Effector CD8-positive, alpha-beta T cell (primary cell): Measurements from ENCODE around the gene TRUB1.
"Not testable (repeated sequence)": the region's sequence is repeated elsewhere in the genome, so short reads cannot be mapped to it uniquely, and the experiment has no call there.

Experiments used
- DNase-seq: peaks from one replicate; lab custom pipeline; 2025; lab: John Stamatoyannopoulos, UW

Gene TRUB1

GRCh38 chr10:114925587-114926586 lies 12.1 kb upstream of the TRUB1 start:
- DNase-seq = no peak

GRCh38 chr10:114928818-114929217 lies 9.2 kb upstream of the TRUB1 start:
- no peak for DNase-seq

DNA sequence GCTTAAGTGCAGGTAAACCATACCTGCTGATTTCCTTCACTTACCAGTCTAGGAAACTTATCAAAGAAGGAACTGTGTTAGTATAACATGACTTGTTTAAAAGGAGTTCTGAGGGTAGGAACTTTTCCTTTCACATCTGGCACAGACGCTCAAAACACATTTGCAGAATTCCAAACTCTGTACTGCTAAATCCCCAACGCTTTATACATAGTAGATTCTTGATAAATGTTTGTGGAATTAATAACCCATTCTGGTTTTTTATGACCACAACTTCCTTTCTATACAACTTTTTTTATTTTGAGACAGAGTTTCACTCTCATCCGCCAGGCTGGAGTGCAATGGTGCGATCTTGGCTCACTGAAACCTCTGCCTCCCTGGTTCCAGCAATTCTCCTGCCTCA lies 7.7 kb upstream of the TRUB1 start:
- DNase-seq = no peak

- DNase-seq = no peak
Observed at GRCh38 chr10:114931072-114931679, 6.8 kb upstream of the TRUB1 start.

GRCh38 chr10:114932225-114932624 lies 5.8 kb upstream of the TRUB1 start:
- no peak for DNase-seq

DNA sequence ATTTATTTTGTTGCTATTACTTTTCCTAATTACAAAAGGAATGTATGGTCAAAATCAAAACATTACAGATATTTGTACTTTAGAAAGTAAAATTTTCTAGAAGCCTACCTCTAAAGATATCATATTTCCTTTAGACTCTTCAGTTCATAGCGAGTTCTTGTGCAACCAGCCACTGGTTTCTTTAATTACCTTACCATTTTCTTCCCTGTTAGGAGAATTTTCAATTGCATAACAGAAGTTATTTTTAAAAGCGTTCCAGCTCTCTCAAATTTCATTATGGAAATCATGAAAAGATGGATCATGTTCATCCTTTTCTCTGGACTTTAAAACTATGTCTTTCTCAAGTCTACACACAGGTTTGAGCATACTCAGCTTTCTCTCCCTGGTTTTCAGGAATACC lies 5.0 kb upstream of the TRUB1 start:
- DNase-seq = no peak

DNA sequence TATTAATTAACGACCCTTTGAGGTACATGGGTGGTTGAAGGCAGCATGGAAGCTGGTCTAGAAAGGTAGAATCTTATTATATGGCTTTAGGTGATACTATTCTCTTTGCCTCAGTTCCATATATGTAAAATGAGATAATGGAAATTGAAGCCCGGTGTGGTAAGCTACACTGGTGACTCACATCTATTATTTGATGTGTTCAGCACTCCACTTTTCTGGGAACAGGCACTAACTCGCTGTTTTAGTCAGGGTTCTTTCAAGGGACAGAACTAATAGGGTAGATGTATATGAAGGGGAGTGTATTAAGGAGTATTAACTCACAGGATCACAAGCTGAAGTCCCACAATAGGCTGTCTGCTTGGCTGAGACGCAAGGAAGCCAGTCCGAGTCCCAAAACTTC lies 4.4 kb upstream of the TRUB1 start:
- no peak for DNase-seq

- not testable (repeated sequence) for DNase-seq
Observed at GRCh38 chr10:114933995-114934394, 4.0 kb upstream of the TRUB1 start.

GRCh38 chr10:114938856-114939193 lies 830 bp downstream of the TRUB1 start:
- DNase-seq = no peak

- DNase-seq = no peak
Observed at GRCh38 chr10:114940735-114941134, 2.7 kb downstream of the TRUB1 start.

- no peak for DNase-seq
Observed at GRCh38 chr10:114943000-114943399, 5.0 kb downstream of the TRUB1 start.

- DNase-seq = no peak
Observed at GRCh38 chr10:114953047-114953446, 15.1 kb downstream of the TRUB1 start.

DNA sequence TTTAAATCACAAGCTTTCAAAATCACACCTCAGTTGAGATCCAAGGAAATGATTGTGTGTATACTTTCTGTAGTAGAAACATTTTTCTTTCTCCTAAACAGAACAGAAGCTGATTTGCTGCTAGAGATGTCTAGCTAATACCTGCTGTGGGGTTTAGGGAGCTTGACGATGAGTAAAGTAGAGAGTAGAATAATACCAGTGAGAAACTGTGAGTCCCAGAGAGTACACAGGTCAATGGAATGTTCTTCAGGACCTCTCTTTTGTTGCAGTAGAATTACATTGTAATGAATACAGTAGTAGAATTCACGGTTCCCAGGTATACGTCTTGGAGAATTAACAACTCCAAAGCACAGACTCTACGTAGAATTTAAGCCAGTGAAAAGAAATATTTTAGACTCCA lies 18.0 kb downstream of the TRUB1 start:
- DNase-seq = no peak

DNA sequence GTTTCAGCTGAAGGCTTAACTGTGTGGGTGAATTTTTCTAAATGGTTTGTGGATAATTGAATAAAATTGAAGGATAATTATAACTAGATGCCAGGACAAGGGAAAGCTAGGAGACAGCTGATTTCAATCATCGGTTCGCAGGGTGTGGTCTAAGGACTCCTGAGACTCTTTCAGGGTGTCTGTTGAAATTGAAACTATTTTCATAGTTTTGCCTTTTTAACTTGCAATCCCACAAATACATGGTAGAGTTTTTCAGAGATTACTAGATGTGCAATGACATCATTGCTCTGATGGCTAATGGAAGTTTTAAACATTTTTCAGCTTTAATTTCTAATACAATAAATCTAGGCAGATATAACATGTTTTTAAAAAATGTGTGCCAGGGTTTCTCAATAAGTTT lies 18.5 kb downstream of the TRUB1 start:
- no peak for DNase-seq

GRCh38 chr10:114957122-114957521 lies 19.1 kb downstream of the TRUB1 start:
- DNase-seq = no peak

GRCh38 chr10:114957673-114958072 lies 19.7 kb downstream of the TRUB1 start:
- DNase-seq = no peak

DNA sequence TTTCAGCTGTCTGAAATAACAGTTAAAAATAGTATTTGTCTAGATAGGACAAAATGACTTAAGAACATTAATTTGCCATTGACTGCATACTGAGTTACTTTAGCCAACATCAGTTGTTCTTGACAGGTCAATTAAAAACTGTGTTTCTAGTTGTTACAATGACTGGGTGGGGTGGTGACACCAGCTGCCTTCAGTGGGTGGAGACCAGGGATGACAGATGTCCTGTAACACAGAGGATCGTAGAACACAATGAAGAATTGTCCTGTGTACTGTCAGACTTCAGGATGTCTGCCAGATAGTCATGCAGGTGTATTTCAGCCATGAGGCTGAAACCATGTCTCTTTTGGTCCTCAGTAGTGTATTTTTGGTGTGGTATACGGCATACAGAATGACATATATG lies 24.4 kb downstream of the TRUB1 start:
- DNase-seq = no peak

- no peak for DNase-seq
Observed at GRCh38 chr10:114963908-114964307, 25.9 kb downstream of the TRUB1 start.

GRCh38 chr10:114967071-114967470 lies 29.1 kb downstream of the TRUB1 start:
- no peak for DNase-seq

- DNase-seq = no peak
Observed at GRCh38 chr10:114970515-114970914, 32.5 kb downstream of the TRUB1 start.

DNA sequence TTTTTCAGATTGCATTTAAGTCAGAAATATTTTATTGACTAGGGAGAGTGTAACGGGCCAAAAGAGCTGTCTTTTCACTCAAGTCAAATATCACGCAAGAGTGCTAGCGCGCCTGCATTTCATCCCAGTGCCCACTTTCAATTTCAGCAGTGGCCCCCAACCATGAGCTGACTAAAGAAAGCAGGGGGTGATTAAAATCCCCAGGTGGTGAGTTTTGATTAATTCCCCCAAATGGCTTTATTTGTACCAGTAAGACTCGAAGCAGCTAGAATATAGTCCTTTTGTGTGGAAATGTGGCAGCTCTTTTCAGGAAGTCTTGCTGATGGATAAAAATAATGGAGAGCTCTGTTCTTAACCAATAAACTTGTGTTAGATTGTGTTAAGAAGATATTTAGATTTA lies 35.3 kb downstream of the TRUB1 start:
- no peak for DNase-seq

- no peak for DNase-seq
Observed at GRCh38 chr10:114973997-114974396, 36.0 kb downstream of the TRUB1 start.

DNA sequence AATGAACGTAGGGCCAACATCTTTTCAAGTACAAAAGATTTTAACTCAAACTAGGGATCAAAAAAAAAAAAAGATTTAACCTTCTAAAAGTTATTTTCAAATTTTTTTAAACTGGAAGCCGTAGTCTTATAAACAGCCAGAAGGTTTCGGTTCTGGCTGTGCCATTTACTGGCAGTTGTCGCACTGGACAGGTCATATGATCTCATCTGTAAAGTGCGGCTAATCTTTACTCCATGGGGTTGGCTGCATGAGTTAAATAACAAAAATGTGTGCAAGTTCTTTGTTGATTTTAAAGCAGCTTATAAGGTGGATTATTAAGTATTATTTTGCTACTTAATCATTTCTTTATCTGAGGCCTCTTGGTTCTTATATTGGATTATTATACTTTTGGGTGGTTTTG lies 36.6 kb downstream of the TRUB1 start:
- no peak for DNase-seq
